ENCODE results near the gene ATP8A1.

DNA sequence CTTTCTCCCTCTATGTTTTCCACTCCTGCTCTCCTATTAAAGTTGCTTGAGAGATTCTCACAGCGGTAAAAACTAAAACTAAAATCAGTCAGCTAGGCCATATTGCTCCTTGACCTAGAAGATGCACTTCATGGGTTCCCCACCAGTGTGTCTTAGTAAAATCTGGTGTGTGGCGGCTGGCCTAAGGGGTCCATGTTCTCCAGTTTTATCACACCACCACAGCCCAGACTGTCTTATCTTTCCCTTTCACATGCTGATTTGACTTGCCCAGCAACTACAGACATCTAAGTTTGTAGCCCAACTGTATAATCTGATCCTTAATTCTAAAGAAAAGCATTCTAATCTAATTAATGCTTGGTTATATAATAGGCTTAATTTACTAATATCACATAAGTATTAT is 68.0 kb downstream of the ATP8A1 start:
- TF ChIP-seq, protein P1, sequence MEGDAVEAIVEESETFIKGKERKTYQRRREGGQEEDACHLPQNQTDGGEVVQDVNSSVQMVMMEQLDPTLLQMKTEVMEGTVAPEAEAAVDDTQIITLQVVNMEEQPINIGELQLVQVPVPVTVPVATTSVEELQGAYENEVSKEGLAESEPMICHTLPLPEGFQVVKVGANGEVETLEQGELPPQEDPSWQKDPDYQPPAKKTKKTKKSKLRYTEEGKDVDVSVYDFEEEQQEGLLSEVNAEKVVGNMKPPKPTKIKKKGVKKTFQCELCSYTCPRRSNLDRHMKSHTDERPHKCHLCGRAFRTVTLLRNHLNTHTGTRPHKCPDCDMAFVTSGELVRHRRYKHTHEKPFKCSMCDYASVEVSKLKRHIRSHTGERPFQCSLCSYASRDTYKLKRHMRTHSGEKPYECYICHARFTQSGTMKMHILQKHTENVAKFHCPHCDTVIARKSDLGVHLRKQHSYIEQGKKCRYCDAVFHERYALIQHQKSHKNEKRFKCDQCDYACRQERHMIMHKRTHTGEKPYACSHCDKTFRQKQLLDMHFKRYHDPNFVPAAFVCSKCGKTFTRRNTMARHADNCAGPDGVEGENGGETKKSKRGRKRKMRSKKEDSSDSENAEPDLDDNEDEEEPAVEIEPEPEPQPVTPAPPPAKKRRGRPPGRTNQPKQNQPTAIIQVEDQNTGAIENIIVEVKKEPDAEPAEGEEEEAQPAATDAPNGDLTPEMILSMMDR (IDR thresholded peaks at IDR 0.05; ENCODE audit: low read depth, low read length) = no peak
- no peak for TF ChIP-seq POLR2A (IDR thresholded peaks at IDR 0.05; ENCODE audit: extremely low read depth, insufficient read length)
- TF ChIP-seq, protein P2, sequence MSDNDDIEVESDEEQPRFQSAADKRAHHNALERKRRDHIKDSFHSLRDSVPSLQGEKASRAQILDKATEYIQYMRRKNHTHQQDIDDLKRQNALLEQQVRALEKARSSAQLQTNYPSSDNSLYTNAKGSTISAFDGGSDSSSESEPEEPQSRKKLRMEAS (IDR thresholded peaks at IDR 0.05; ENCODE audit: low read depth, low read length) = no peak

Measured in NB4 (cell line).